Measurements from ENCODE around the gene RPS25.
"Not testable (repeated sequence)": the region's sequence is repeated elsewhere in the genome, so short reads cannot be mapped to it uniquely, and the experiment has no call there.

The RPS25 gene

DNA sequence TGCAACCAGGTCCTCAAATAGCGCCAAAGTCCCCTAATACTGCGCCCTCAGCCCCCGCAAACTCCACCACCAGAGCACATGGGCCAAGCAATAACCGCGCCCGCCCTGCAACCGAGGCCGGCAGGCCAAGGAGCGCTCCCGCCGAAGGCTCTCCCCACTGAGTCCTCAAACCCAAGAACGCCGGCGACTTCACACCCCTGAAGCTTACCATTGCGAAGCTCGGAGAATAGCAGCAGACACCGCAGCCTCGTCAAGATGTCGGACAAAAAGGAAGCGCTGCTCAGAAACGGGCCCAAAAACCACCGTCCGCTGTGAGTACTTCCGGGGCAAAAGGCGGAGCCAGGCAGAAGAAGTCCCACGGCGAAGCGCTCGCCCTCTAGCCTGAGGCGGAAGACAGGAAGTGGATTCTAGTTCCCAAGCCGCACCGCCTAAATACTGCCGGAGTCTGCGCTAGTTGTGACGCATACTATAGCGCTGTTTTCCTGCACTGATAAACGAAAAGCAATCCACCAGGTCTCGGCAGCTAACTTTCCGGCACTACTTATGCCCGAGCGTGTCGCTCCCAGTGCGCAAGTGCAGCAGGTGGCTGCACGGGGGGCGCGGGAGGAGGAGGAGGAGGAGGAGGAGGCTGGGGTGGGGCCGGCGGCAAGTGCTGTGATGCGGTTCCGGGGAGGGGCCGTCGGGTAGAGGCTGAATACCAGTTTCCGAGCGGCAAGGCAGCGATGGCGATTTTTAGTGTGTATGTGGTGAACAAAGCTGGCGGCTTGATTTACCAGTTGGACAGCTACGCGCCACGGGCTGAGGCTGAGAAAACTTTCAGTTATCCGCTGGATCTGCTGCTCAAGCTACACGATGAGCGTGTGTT, at the start of gene RPS25, which contains the start of gene TRAPPC4:
Gene RPS25, minus strand, starts transcription at position 270 of the 865 bp plus-strand sequence. Its CDS starts 59 bp downstream, at position 211.
Gene TRAPPC4, plus strand, starts transcription at position 693 of the 865 bp plus-strand sequence. Its CDS starts 30 bp downstream, at position 723.
- peak; percentile 86 to 91 for DNase-seq (ENCODE audit: low read depth in 2 of 2)

DNA sequence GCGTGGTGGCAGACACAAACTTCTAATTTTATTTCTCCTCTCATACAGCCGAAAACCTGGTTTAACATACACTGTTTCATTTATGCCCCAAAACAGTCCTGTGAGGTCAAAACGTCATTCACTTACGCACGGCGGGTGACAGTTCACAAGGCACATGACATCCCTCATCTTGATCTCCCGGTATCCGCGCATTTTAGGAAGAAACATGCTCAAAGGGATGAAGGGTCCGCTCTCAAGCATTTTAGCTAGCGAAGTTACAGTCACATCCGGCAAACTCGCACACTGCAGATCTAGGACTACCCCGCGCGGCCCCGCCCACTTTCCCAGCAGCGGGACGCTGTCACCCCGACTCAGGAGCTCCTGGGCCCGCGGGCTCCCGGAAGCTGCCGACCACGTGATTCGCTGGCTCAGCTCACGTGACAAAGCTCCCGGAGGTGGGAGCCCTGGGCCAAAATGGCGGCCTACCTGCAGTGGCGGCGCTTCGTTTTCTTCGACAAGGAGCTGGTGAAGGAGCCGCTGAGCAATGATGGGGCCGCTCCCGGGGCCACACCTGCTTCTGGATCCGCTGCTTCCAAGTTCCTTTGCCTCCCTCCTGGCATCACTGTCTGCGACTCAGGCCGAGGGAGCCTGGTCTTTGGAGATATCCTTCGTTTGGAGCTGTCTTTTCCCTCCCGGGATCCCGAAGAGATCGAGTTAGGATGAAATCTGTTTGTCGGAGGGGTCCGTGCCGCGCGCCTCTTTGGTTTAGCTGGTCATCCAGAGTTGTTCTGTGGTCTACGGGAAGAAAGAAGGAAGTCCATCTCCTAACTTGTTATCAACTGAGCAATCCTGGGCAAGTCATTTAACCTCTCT, 49.5 kb upstream of the RPS25 start, which contains the start of gene VPS11:
Gene VPS11, plus strand, starts transcription at position 448 of the 852 bp plus-strand sequence. Its CDS starts 6 bp downstream, at position 454.
- peak; percentile 93 to 96 for DNase-seq (ENCODE audit: low read depth in 2 of 2)

DNA sequence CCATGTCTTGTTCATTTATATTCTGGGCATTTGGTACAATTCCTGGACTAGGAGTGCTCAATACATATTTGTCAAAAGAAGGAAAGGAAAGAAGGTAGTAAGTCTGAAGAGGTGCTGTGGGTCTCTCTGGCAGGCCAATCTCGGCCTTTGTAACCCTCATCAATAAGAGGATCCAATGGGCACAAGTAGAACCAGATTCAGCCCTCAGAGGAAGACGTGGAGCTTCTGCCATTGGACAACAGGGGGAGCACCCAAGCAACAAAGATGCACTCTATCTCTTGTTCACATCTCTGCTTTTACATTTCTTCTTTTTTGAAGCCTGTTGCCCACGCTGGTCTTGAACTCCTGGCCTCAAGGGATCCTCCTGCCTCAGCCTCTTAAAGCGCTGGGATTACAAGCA, 47.2 kb upstream of the RPS25 start:
- no peak for DNase-seq (ENCODE audit: low read depth in 2 of 2)

DNA sequence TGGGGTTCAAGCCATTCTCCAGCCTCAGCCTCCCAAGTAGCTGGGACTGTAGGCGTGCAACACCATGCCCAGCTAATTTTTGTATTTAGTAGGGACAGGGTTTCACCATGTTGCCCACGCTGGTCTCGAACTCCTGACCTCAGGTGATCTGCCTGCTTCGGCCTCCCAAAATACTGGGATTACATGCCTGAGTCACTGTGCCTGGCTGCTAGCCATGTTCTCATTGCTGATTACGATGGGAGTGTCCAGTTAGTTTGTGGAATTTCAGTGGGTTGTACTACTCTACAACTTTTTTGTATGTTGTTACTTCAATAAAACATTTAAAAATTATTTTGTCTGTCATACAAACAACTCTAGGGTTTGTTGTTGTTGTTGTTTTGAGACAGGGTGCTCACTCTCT, 44.6 kb upstream of the RPS25 start:
- no peak for DNase-seq (ENCODE audit: low read depth in 2 of 2)

DNA sequence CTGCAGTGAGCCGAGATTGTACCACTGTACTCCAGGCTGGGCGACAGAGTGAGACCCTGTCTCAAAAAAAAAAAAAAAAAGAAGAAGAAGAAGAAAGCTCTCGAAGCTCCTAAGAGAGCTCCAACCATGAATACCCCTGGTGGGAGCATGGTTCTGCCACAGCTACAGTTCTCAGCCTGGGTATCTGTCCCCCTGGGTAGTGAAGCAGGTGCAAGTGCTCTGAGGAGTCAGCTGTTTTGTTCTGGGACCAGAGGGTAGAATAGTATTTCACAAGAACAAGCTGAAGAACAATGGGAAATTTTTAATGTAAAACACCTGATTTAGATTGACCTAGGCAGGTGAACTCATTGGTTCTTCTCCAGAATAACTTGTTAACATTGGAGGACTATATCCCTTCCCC, 43.1 kb upstream of the RPS25 start:
- DNase-seq (ENCODE audit: low read depth in 2 of 2) = no peak

DNA sequence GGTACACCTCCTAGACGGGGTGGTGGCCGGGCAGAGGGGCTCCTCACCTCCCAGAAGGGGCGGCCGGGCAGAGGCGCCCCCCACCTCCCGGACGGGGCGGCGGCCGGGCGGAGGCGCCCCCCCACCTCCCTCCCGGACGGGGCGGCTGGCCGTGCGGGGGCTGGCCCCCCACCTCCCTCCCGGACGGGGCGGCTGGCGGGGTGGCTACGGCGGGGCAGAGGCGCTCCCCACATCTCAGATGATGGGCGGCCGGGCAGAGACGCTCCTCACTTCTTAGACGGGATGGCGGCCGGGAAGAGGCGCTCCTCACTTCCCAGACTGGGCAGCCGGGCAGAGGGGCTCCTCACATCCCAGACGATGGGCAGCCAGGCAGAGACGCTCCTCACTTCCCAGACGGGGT, 41.0 kb upstream of the RPS25 start:
- DNase-seq (ENCODE audit: low read depth in 2 of 2) = not testable (repeated sequence)

DNA sequence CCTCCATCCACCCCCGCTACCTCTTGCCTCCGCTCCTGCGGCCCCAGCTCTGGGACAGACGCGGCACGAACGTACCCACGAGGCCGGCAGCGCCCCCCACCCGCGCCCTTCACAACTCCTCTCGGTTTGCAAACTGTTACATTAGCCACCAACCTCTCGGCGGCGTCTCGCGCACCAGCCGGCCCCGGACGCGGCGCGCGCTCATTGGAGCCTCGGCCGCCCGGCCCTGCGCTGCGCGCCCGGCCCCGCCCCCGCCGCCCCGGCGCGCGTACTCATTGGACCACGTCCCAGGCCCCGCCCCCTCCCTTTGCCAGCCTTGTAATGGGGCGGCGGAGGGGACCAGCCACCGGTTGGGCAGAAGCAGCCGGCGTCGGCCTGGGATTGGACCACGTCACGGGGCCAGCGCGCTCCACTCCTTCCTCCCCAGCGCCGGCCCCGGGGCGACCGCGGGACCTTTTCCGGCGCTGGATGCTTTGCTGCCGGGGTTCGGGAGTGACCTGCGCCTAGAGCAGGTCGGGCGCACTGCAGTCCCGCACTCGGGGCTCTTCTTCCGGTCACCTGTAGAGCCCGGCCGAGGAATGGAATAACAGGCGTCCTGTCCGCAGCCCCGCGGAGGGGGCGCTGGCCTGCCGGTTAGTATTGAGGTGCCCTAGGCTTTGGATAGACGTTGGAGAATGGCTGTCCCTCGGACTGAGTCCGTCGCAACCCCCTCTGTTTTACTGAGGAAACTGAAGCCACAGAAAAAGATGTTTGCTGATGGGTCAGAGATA, 39.0 kb upstream of the RPS25 start, which contains the start of gene HYOU1:
Gene HYOU1, minus strand, starts transcription at position 206 of the 770 bp plus-strand sequence. CDS start 1,045 bp downstream, outside the sequence.
- peak; percentile 96 to 98 for DNase-seq (ENCODE audit: low read depth in 2 of 2)

DNA sequence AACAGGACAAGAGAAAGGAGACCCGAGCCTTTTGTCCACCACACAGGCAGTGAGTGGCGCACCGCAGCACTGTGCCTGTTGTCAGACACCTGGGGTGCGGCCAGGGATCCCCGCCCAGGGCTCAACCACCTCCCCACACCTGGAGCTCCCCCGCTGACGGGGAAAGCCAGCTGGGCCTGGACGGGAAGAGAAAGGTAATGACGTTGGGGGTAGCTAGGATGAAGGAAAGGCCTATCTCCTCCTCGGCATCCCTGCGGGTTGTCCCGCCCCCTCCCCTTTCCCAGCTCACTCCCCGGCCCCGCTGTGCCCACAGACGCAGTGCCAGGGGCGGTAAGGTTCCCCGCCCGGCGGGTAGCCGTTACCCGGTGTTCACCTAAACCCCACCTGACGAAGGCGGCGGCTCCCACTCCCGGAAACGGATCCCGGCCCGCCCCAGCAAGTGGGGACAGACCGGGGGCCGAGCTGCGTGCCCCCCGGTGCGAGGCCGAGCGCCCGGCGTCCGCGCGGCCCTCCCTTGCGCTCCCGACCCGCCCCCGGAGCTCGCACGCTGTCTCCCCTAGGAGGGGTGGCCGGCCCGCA, 38.4 kb upstream of the RPS25 start:
- DNase-seq (ENCODE audit: low read depth in 2 of 2) = peak; percentile 18 to 21

DNA sequence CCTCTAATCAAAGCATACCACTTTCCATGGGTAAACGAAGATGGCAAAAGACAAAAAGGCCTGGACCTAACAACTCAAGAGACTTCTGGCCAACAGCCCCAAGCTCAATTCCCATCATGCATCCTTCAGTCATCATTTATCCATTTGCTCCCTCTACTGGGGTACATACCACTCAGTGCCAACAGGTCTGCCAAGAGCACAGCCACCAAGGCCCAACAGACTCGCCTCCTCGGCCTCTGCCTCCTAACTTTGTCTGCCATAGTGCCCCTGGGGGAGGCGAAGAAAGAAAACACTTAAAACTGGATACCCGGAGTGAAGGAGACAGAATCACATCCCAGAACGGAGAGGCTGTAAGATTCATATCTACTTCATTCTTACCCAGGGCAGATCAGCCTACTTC, 37.8 kb upstream of the RPS25 start:
- no peak for DNase-seq (ENCODE audit: low read depth in 2 of 2)

DNA sequence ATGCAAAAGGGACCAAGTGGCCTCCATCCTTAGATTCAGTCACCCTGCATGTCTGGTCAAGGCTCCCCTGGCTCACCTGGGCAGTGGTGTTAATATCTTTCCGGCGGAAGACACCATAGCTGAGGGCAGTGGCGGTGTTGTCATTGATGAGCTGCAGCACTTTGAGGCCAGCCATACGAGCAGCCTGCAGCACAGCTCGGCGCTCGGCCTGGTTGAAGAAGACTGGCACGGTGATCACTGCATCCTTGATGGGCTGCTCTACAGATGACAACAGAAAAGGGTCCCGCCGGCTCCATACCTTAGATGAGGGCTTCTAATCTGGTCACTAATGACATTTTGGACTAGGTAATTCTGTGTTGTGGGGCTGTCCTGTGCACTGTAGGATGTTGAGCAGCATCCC, 36.3 kb upstream of the RPS25 start:
- no peak for DNase-seq (ENCODE audit: low read depth in 2 of 2)

DNA sequence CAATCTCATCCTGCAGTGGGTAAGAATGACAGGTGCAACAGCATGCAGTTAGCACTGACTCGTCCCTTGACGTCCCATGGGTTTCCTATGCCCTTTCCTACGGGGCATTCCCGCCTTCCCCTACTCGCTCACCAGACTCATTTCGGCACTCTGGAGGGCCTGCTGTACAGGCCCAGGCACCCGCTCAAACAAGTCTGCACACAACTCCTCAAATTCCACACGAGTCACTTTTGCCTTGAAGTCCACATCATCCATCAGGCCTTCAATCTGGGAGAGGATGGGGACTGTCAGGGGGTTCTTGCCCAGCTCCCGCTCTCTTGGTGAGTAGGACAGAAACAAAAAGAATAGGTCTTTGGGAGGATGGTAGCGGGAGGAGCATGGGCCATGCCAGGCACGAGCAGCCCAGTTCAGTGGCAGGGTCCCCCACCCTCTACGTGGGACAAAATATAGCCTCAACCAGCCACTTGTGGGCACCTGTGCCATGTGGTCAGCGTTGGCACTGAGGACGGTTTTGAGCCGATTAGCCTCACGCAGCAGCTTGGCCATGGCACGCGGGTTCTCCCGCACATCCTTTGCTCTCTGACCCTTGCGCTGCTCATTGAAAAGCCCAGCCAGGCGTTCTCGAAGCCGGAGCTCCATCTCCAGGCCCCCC, 34.1 kb upstream of the RPS25 start:
- DNase-seq (ENCODE audit: low read depth in 2 of 2) = no peak

DNA sequence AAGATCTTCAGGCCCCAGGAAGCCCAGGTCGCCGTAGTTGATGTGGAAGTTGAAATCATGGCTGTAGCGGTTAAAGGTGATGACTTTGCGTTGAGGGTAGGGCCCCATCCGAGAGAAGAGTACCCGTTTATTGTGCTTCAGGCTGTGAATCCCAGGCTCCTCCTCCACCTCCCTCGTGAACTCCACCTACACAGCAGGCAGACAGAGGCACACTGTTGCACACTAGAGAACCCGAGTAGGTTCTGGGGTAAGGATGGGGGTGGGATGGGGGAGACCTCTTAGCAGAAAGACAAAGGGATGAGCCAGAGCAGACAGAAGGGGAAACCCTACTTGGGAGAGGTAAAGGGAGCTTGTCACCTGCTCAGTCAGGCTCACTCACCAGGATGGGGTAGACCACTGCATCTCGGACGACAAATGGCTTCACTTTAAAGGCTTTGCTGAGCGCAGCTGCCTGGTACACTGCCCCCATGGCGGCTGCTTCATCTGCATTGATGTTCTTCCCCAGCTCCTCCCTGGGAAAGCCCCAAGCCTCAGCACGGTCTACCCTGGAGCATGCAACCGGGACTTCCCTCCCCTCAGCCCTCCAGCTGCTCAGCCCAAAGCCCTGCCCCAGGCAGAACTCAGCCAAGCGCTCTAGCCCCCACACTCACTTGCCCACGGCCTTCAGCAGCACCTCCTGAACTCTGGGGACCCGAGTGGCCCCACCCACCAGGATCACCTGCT, 33.5 kb upstream of the RPS25 start:
- DNase-seq (ENCODE audit: low read depth in 2 of 2) = no peak

DNA sequence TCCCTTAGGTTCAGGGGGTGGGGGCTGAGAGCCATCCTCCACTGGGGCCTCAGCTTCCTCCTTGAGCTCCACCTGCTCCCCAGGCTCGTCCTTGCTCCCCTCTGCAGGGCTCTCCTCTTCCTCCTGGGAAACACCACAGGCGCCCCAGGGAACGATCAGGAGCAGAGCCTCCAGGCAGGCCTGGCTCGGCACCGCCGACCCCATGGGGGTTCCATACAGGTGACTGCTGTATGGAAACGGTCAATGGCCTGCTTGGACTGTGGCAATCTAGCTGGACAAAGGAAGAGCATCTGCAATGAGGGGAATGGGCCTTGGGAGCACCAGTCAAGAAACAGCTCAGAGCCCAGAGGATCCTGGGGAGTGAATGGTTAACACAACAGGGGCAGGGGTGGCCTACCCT, 30.9 kb upstream of the RPS25 start:
- DNase-seq (ENCODE audit: low read depth in 2 of 2) = no peak

DNA sequence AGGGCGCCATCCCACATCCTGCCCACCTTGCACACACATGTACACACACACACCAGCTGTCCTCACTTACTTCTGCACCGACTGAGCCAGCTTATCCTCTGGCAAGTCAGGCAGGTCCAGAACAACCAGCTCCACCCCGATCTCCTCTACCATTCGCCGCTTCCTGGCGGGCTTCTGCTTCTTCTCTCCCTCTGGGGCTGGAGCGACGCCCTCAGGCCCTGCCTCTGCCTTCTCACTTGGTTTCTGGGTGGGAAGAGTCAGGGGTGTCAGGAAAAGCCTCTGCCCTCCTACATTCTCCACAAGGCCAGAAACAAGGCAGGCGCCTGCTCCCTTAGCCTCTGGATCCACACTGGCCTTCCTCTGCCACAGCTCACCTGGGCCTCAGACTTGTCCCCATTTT, 30.5 kb upstream of the RPS25 start:
- DNase-seq (ENCODE audit: low read depth in 2 of 2) = no peak

DNA sequence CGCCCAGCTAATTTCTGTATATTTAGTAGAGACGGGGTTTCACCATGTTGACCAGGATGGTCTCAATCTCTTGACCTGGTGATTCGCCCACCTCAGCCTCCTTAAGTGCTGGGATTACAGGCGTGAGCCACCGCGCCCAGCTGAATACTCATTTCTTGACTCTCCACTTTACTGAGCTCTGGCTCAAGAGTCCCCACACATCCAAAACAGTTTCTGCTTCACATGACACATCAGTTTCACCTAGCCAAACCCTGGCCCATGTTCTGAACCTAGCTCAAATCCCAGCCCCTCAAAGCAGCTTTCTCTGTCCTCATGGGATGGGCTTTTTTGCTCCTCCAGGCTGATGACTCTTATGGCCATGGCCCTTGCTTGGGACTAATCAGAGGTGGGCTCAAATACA, 29.1 kb upstream of the RPS25 start:
- DNase-seq (ENCODE audit: low read depth in 2 of 2) = no peak

DNA sequence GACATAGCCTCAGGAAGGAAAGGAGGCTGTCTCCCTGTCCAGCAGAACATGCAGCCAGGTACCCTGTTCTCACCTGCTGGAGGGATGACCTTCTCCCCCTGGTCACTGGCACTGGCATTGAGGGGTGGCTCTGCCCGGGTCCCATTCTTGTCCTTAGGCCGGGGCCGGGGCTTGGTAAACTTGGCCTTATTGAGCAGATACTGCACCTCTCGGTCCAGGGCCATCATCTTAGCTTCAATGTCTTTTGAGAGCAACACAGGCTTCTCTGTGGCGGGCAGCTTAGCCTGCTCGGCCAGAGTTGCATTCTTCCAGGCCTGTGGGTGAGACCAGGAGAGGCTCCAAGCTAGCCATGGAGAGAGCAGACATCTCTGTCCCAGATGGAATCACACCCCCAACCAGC, 28.3 kb upstream of the RPS25 start:
- DNase-seq (ENCODE audit: low read depth in 2 of 2) = no peak

DNA sequence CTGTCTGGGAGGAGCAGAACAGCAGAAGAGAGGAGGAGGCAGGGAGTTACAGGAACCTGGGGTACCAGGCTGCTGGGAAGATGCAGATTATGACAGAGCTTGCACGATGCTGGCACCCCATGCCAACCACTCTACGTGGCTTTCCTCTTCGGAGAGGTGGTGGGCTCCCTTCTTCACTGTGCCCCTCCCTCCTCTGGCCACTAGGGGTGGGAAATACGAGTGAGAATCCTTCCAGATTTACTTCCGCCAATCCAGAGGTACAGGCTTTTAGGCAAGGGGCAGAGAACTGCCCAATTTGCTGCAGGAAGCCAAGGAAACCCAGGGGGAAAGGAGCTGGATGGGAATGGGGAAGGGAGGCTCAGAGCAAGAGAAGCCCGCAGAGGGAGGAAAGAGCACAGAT, 26.6 kb upstream of the RPS25 start:
- no peak for DNase-seq (ENCODE audit: low read depth in 2 of 2)

DNA sequence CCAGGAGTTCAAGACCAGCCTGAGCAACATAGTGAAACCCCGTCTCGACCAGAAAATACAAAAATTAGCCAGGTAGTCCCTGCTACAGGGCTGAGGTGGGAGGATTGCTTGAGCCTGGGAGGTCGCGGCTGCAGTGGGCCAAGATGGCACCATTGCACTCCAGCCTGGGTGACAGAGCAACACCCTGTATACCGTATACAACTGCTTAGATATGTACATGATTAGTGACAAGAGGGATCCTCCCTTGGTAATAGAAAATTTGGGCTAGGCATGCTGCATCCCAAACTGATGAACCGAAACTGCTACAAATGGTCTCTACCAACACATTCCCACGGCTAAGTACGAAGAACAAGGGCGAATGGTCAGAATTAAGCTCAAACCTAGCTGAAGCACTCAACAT, 24.8 kb upstream of the RPS25 start:
- no peak for DNase-seq (ENCODE audit: low read depth in 2 of 2)

DNA sequence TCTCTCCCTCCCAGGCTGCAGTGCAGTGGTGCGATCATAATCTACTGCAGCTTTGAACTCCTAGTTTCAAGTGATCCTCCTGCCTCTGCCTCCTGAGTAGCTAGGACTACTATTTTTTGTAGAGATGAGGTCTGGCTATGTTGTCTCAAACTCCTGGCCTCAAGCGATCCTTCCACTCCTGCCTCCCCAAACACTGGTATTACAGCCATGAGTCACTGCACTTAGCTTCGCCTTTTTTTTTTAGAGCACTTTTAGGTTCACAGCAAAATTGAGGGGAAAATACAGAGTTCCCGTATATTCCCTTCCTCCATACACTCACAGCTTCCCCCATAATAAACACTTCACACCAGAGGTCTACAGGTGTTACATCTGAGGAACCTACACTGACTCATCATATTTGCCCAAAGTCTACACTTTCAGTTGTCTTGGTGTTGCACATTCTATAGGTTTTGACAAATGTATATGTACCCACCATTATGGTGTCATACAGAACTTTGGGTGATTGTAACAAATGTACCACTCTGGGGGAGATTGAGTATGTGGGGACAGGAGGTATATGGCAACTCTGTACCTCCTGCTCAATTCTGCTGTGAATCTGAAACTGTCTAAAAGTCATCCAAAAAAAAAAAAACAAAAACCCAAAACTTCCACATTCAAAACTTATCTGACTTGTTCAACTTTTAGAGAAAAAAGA, 23.8 kb upstream of the RPS25 start:
- DNase-seq (ENCODE audit: low read depth in 2 of 2) = no peak
